Measurements from ENCODE around the gene TBC1D24. TPM values are rescaled to one million over a fixed set of nuclear protein-coding genes. Genes with fewer than 3 reads are reported as not detected.

TBC1D24 gene
- 4.2 TPM for polyA plus RNA-seq (2013, experiment 1 of 2)
- 7.0 TPM for polyA plus RNA-seq (2013, experiment 2 of 2)

- Histone ChIP-seq H3K9ac (ENCODE audit: low read depth, low read length) (peak within 1 kb of the TSS; percentile 67; the same call in 1 of the 2 replicates), H3K9me3 (ENCODE audit: insufficient read depth, low read depth, low read length) (no peaks in the 10 kb centered on the region), H3K4me3 (ENCODE audit: low read length) (peak within 1 kb of the TSS; percentile 77), H3K27ac (ENCODE audit: low read depth, low read length) (no peak within 1 kb of the TSS), H3K27me3 (ENCODE audit: insufficient read depth, low read length) (peaks cover 59% of the 10 kb centered on the region), H3K36me3 (ENCODE audit: insufficient read depth, low read length) (no peaks in the 10 kb centered on the region), H3K4me1 (ENCODE audit: insufficient read depth, low read length) (0 out of 2 replicates have a peak, but pooled peaks cover 3% of the 10 kb centered on the region)
- 1% methylated on average over 77 of the region's 77 CpGs for WGBS
Observed at GRCh38 chr16:2474877-2475412, at the start of gene TBC1D24. Gene TBC1D24 (plus strand): TSS chr16:2475127. CDS start chr16:2496149, 21,022 bp downstream.

GRCh38 chr16:2425825-2426430 is 49.0 kb upstream of the TBC1D24 start:
- no peak overlapping the region for H3K27ac ChIP-seq (ENCODE audit: low read depth, low read length)
- H3K4me1 ChIP-seq (ENCODE audit: insufficient read depth, low read length), result 0 out of 2 replicates have a peak, but pooled peaks cover 5% of the 10 kb centered on the region
- no peaks in the 10 kb centered on the region for H3K9me3 ChIP-seq (ENCODE audit: insufficient read depth, low read depth, low read length)
- no peak overlapping the region for H3K9ac ChIP-seq (ENCODE audit: low read depth, low read length)
- H3K27me3 ChIP-seq (ENCODE audit: insufficient read depth, low read length), result no peaks in the 10 kb centered on the region
- H3K4me3 ChIP-seq (ENCODE audit: low read length), result no peak overlapping the region
- peaks cover 5% of the 10 kb centered on the region for H3K36me3 ChIP-seq (ENCODE audit: insufficient read depth, low read length)
- WGBS, result 94% methylated on average over 13 of the region's 13 CpGs

DNA sequence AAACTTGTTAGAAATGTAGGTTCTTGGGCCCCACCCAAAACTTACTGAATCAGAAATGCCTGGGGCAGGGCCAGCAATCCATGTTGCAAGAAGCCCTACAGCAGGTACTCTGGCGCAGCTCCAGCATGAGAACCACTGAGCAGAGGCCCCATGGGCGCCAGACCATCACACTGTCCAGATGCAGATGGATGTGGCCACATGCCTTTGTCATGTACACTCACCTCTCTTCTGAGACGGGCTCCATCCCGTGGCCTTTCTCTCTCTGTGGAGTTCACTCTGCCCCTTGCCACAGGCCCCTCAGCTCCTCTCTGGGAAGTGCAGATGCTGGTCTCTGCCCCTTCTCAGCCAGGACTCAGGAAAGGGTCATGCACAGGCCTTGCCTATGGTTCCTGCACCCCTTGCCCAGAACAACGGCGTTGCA is 48.0 kb upstream of the TBC1D24 start:
- H3K4me3 ChIP-seq (ENCODE audit: low read length), result no peak overlapping the region
- WGBS, result 94% methylated on average over 6 of the region's 6 CpGs

GRCh38 chr16:2427526-2427925 is 47.4 kb upstream of the TBC1D24 start:
- Histone ChIP-seq H3K36me3 (ENCODE audit: insufficient read depth, low read length) (peaks cover 20% of the 10 kb centered on the region), H3K27ac (ENCODE audit: low read depth, low read length) (no peak overlapping the region), H3K9me3 (ENCODE audit: insufficient read depth, low read depth, low read length) (no peaks in the 10 kb centered on the region), H3K27me3 (ENCODE audit: insufficient read depth, low read length) (no peaks in the 10 kb centered on the region), H3K4me3 (ENCODE audit: low read length) (no peak overlapping the region), H3K9ac (ENCODE audit: low read depth, low read length) (no peak overlapping the region), H3K4me1 (ENCODE audit: insufficient read depth, low read length) (0 out of 2 replicates have a peak, but pooled peaks cover 5% of the 10 kb centered on the region)
- WGBS, result 85% methylated on average over 4 of the region's 4 CpGs

More for the DNA sequence above, 48.0 kb upstream of the TBC1D24 start:
- no peak overlapping the region for H3K9ac ChIP-seq (ENCODE audit: low read depth, low read length)
- H3K4me1 ChIP-seq (ENCODE audit: insufficient read depth, low read length), result 0 out of 2 replicates have a peak, but pooled peaks cover 5% of the 10 kb centered on the region
- H3K27ac ChIP-seq (ENCODE audit: low read depth, low read length), result no peak overlapping the region
- no peaks in the 10 kb centered on the region for H3K27me3 ChIP-seq (ENCODE audit: insufficient read depth, low read length)
- peaks cover 14% of the 10 kb centered on the region for H3K36me3 ChIP-seq (ENCODE audit: insufficient read depth, low read length)
- H3K9me3 ChIP-seq (ENCODE audit: insufficient read depth, low read depth, low read length), result no peaks in the 10 kb centered on the region

DNA sequence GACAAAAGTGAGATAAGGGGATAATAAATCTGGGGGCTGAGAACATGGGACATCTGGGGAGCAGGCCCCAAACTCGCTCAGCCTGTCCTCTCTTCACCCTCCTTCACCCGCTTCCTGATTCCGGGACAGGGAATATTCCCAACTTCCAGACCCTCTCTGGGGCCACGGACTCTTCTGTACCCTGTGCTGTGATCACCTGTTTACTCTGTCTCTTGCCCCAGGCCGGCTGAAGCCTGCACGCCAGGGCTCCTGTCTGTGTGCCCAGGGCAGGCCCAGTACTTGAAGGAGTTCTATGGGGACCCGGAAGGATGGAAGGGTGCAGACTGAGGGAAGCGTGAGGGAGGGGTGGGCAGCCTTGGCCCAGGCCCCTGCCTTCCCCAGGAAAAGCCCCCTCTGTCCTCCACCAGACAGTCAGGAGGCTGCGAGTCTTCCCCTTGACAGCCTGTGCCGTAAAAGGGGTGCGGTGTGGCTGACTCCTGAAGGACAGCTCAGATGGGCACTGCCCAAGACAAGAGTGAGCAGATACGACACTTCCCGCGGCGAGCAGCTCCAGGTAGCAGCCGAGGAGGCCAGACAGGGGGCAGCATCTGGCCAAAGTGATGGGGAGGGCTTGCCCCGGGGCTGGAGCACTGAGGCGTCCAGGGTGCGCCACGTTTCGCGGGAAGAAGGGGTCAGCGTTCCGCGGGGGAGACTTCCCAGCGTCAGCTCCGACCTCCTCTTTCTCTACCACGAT is 46.7 kb upstream of the TBC1D24 start:
- WGBS, result 30% methylated on average over 28 of the region's 28 CpGs
- Histone ChIP-seq H3K4me3 (ENCODE audit: low read length) (peak overlapping the region; percentile 77), H3K9ac (ENCODE audit: low read depth, low read length) (peak overlapping the region; percentile 88), H3K9me3 (ENCODE audit: insufficient read depth, low read depth, low read length) (no peaks in the 10 kb centered on the region), H3K27ac (ENCODE audit: low read depth, low read length) (peak overlapping the region; percentile 74; the same call in 1 of the 2 replicates), H3K36me3 (ENCODE audit: insufficient read depth, low read length) (peaks cover 26% of the 10 kb centered on the region), H3K4me1 (ENCODE audit: insufficient read depth, low read length) (0 out of 2 replicates have a peak, but pooled peaks cover 5% of the 10 kb centered on the region), H3K27me3 (ENCODE audit: insufficient read depth, low read length) (no peaks in the 10 kb centered on the region)

DNA sequence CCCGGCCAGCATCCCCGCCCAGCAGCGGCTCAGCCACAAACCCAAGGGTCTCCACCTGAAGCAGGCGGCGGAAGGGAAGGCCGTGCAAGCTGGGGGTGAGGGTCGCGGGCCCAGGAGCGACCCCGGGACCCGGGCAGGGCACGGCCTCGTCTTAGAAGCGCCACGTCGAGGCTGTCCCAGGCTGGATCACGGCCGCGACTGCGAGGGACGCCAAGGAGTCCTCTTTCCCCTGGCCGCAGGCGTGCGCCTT is 46.2 kb upstream of the TBC1D24 start:
- Histone ChIP-seq H3K4me3 (ENCODE audit: low read length) (peak overlapping the region; percentile 77), H3K27me3 (ENCODE audit: insufficient read depth, low read length) (no peaks in the 10 kb centered on the region), H3K9ac (ENCODE audit: low read depth, low read length) (peak overlapping the region; percentile 88), H3K36me3 (ENCODE audit: insufficient read depth, low read length) (peaks cover 31% of the 10 kb centered on the region), H3K27ac (ENCODE audit: low read depth, low read length) (peak overlapping the region; percentile 74), H3K9me3 (ENCODE audit: insufficient read depth, low read depth, low read length) (no peaks in the 10 kb centered on the region), H3K4me1 (ENCODE audit: insufficient read depth, low read length) (0 out of 2 replicates have a peak, but pooled peaks cover 5% of the 10 kb centered on the region)
- under 1% methylated on average over 24 of the region's 24 CpGs for WGBS

DNA sequence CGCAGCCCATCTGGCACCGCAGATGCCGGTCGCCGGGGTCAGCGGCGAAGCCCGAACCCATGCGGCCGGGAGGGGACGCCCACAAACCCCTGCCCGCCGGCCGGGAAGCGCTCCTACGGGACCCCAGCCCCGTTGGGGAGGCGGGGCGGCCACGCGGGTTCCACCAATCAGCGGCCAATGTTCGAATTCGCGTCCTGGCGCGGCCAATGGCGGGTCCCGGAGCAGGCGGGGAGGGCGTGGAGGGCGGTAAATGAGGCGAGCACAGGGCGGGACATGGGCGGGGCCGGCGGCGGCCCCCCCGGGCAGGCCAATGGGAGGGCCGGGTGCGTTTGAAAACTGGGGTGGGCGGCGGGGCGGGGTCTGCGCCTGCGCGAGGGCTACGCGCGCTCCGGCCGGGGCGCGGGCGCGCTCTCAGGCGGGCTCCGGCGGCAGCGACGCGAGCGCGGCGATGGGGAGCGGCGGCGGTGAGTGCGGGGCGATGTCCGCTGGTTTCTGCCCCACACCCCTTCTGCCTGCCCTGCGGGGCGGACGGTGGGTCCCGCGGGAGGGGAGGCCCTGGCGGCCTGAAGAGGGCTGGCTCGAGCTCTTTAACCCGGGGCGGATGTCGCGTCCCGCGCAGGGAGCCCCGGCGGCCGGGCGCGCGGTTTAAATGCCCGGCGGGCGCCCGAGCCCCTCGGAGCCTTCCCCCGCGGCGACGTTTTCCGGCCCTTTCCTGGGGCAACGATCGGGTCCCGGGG is 45.7 kb upstream of the TBC1D24 start, which contains the start of gene CCNF:
TSS of gene CCNF (plus strand) at position 414 of the 737 bp plus-strand sequence. CDS start at position 449, 35 bp downstream.
- 0 out of 2 replicates have a peak, but pooled peaks cover 5% of the 10 kb centered on the region for H3K4me1 ChIP-seq (ENCODE audit: insufficient read depth, low read length)
- no peaks in the 10 kb centered on the region for H3K9me3 ChIP-seq (ENCODE audit: insufficient read depth, low read depth, low read length)
- WGBS, result under 1% methylated on average over 103 of the region's 103 CpGs
- no peaks in the 10 kb centered on the region for H3K27me3 ChIP-seq (ENCODE audit: insufficient read depth, low read length)
- H3K36me3 ChIP-seq (ENCODE audit: insufficient read depth, low read length), result peaks cover 36% of the 10 kb centered on the region
- peak within 1 kb of the TSS; percentile 88 for H3K4me3 ChIP-seq (ENCODE audit: low read length)
- peak within 1 kb of the TSS; percentile 74 for H3K27ac ChIP-seq (ENCODE audit: low read depth, low read length)
- peak within 1 kb of the TSS; percentile 88 for H3K9ac ChIP-seq (ENCODE audit: low read depth, low read length)

DNA sequence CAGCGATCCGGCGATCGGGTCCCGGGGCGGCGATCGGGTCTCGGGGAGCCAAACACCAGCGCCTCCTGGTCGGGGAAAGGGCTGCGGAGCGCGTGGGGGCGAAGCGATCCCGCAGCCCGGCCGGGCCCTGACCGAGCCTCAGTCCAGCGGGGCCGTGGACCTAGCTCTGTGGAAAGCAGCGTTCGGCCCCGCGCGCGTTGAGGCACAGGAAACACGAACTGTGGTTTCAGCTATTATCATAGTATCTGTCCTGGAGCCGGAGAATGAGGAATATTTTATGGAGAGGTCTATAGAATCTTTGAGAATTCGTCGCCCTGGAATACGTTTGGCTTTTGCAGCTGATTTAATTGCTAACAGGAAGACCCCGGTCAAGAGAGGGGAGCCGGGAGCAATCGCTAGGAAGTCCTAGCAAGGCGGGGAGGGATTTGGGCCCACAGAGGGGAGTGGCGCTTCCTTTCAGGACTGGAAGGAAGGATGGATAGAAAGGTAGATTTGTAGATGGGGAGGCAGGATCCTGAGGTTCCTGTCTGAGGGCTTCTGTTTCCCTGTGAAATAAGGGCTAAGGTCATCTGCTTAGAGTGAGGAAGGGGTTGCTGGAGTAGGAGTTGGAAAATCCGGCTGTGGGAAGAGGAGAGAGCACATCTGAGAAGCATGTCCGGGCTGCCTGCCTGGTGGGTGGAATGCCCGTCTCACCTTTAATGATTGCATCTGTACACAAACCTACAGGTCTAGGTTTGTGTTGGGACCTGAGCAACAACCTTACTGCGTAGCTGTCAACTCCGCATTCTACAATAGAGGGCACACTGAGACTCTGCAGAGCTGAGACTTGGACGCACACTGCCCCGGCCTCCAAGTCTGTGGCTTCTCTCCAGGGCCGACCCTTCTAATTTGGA is 44.9 kb upstream of the TBC1D24 start:
- Histone ChIP-seq H3K27me3 (ENCODE audit: insufficient read depth, low read length) (no peaks in the 10 kb centered on the region), H3K9me3 (ENCODE audit: insufficient read depth, low read depth, low read length) (no peaks in the 10 kb centered on the region), H3K36me3 (ENCODE audit: insufficient read depth, low read length) (peaks cover 41% of the 10 kb centered on the region), H3K9ac (ENCODE audit: low read depth, low read length) (peak overlapping the region; percentile 86), H3K4me3 (ENCODE audit: low read length) (peak overlapping the region; percentile 88), H3K4me1 (ENCODE audit: insufficient read depth, low read length) (0 out of 2 replicates have a peak, but pooled peaks cover 5% of the 10 kb centered on the region), H3K27ac (ENCODE audit: low read depth, low read length) (no peak overlapping the region)
- 8% methylated on average over 46 of the region's 46 CpGs for WGBS

- Histone ChIP-seq H3K27me3 (ENCODE audit: insufficient read depth, low read length) (no peaks in the 10 kb centered on the region), H3K9me3 (ENCODE audit: insufficient read depth, low read depth, low read length) (no peaks in the 10 kb centered on the region), H3K27ac (ENCODE audit: low read depth, low read length) (no peak overlapping the region), H3K9ac (ENCODE audit: low read depth, low read length) (no peak overlapping the region), H3K4me3 (ENCODE audit: low read length) (no peak overlapping the region), H3K4me1 (ENCODE audit: insufficient read depth, low read length) (0 out of 2 replicates have a peak, but pooled peaks cover 5% of the 10 kb centered on the region), H3K36me3 (ENCODE audit: insufficient read depth, low read length) (peaks cover 61% of the 10 kb centered on the region)
- WGBS, result 95% methylated on average over 6 of the region's 6 CpGs
Observed at GRCh38 chr16:2432286-2432685, 42.6 kb upstream of the TBC1D24 start.
